K562 (cell line): ENCODE data around the gene COQ8A. TPM values are rescaled to one million over a fixed set of nuclear protein-coding genes. Genes with fewer than 3 reads are reported as not detected.

Source experiments
- ATAC-seq: fragments of 200-7000 bp; cut with Tn5 transposase; 3 replicates; pipeline ENCODE4 v1.9.1; 2020; ENCODE audit warnings: moderate library complexity
- BruUV-seq: library from RNA; stranded (reverse); fragments of 400-500 nt; replicated peaks from 2 replicates; lab custom pipeline; 2021; lab: Mats Ljungman, UMichigan
- CTCF ChIA-PET: fragments of 300-600 bp; formaldehyde crosslinking; extraction: SDS; loops from one replicate; lab custom pipeline; 2021; ENCODE audit warnings: low intra/inter-chr PET ratio; lab: Yijun Ruan, JAX
- POLR2A ChIA-PET: fragments of 300-600, 350-650 bp; sonication (Branson Sonifier 250); formaldehyde crosslinking; extraction: SDS; loops from one replicate; lab custom pipeline; 2021; ENCODE audit warnings: antibody characterized with exemption, inconsistent platforms; lab: Yijun Ruan, JAX
- DNase-seq, 4 experiments: peaks; one replicate each; pipeline versions ENCODE4 v3.0.0 to v3.0.0-alpha.2; 2011 to 2018; ENCODE audit warnings: low spot score in 3 of 4, mixed read lengths in 3 of 4; ENCODE audit errors: extremely low read depth in 1 of 4
- FAIRE-seq: peaks from 2 replicates; lab custom pipeline; 2011; peaks lifted over from hg19 to GRCh38; lab: Jason Lieb, UNC
- H2AFZ ChIP-seq: 2 replicates; pipeline ENCODE4 v1.6.0; 2011; ENCODE audit warnings: low read depth, low read length, control low read depth, inconsistent platforms
- H3K27ac ChIP-seq: fragments of 200-600 bp; 3 replicates; pipeline ENCODE4 v1.8.0; 2011; ENCODE audit warnings: low read depth, mild to moderate bottlenecking, control low read depth, inconsistent platforms, low read length, moderate library complexity, mixed read lengths; ENCODE audit errors: extremely low read depth
- H3K27me3 ChIP-seq, 2 experiments: fragments of 300-600 bp in 1 of 2; 2 replicates in 1 of 2; 3 replicates in 1 of 2; pipeline versions ENCODE4 v1.6.0 to v1.8.0; 2011; ENCODE audit warnings: inconsistent platforms in 2 of 2, low read length in 2 of 2, mild to moderate bottlenecking in 1 of 2, mixed read lengths in 1 of 2, moderate library complexity in 1 of 2; ENCODE audit not compliant: control insufficient read depth in 2 of 2, insufficient read depth in 2 of 2
- H3K36me3 ChIP-seq: fragments of 300-600 bp; 3 replicates; pipeline ENCODE4 v1.8.0; 2011; ENCODE audit warnings: mild to moderate bottlenecking, low read length, inconsistent platforms; ENCODE audit not compliant: control insufficient read depth, insufficient read depth
- H3K4me1 ChIP-seq, 2 experiments: fragments of 200-600 bp in 1 of 2; replicated peaks in 1 of 2; 2 replicates in 1 of 2; 3 replicates in 1 of 2; pipeline versions ENCODE4 v1.5.1 to v1.8.0; 2011; ENCODE audit warnings: inconsistent platforms in 2 of 2, low read length in 2 of 2, mild to moderate bottlenecking in 1 of 2, mixed read lengths in 1 of 2, moderate library complexity in 1 of 2; ENCODE audit not compliant: control insufficient read depth in 2 of 2, insufficient read depth in 2 of 2
- H3K4me2 ChIP-seq: 2 replicates; pipeline ENCODE4 v1.6.1; 2011; ENCODE audit warnings: low read length, control low read depth, inconsistent platforms, mixed read lengths; ENCODE audit not compliant: insufficient read depth
- H3K4me3 ChIP-seq: fragments of 200-600 bp; sonication (generic), shearing (Covaris generic); 2 replicates; pipeline ENCODE4 v1.5.1; 2016; ENCODE audit warnings: control low read depth, inconsistent platforms
- H3K79me2 ChIP-seq: fragments of 200-600 bp; 3 replicates; pipeline ENCODE4 v1.8.0; 2011; ENCODE audit warnings: low read length, inconsistent platforms; ENCODE audit not compliant: control insufficient read depth, insufficient read depth
- H3K9ac ChIP-seq, 2 experiments: 2 replicates each; pipeline versions ENCODE4 v1.6.0 to v1.6.1; 2011; ENCODE audit warnings: low read depth in 2 of 2, low read length in 2 of 2, control low read depth in 1 of 2, inconsistent platforms in 1 of 2, mild to moderate bottlenecking in 1 of 2, mixed read lengths in 1 of 2; ENCODE audit not compliant: insufficient read depth in 1 of 2
- H3K9me1 ChIP-seq: one replicate; pipeline ENCODE4 v1.6.0; 2011; ENCODE audit warnings: inconsistent platforms, mild to moderate bottlenecking, low read length, moderate library complexity; ENCODE audit not compliant: control insufficient read depth, insufficient read depth
- H3K9me3 ChIP-seq: replicated peaks from 2 replicates; pipeline ENCODE4 v1.5.1; 2011; ENCODE audit warnings: low read depth, low read length, inconsistent platforms; ENCODE audit not compliant: control insufficient read depth, insufficient read depth
- H4K20me1 ChIP-seq: replicated peaks from 2 replicates; pipeline ENCODE4 v1.6.1; 2011; ENCODE audit warnings: low read length, inconsistent platforms, mixed read lengths; ENCODE audit not compliant: control insufficient read depth, insufficient read depth
- ATF1 ChIP-seq, 2 experiments: fragments of 450-650 bp in 1 of 2; IDR thresholded peaks; 2 replicates each; pipeline ENCODE4 v1.6.1; 2016; ENCODE audit warnings: missing compliant biosample characterization in 1 of 2, missing genetic modification characterization in 1 of 2
- BHLHE40 ChIP-seq: IDR thresholded peaks from 2 replicates; pipeline ENCODE4 v1.6.1; 2011; ENCODE audit warnings: low read length, improper control_type of control experiment
- HDAC2 ChIP-seq: fragments of 450-650 bp; IDR thresholded peaks from 2 replicates; pipeline ENCODE4 v1.6.1; 2016; ENCODE audit warnings: mild to moderate bottlenecking
- KDM1A ChIP-seq, 2 experiments: fragments of 450-650 bp; IDR thresholded peaks; 2 replicates each; pipeline ENCODE4 v1.6.1; 2016; ENCODE audit warnings: mild to moderate bottlenecking in 2 of 2
- POU5F1 ChIP-seq: fragments of 150-350 bp; IDR thresholded peaks from 2 replicates; pipeline ENCODE4 v1.6.1; 2014; ENCODE audit warnings: borderline replicate concordance, low read length, low read depth, mild to moderate bottlenecking; ENCODE audit not compliant: partially characterized antibody
- PURB ChIP-seq: sonication (generic); formaldehyde crosslinking; IDR thresholded peaks from 2 replicates; pipeline ENCODE4 v1.9.0; 2021; ENCODE audit warnings: low read depth, mild to moderate bottlenecking, missing genetic modification reagents
- ZKSCAN1 ChIP-seq: fragments of 150-350 bp; IDR thresholded peaks from 2 replicates; pipeline ENCODE4 v1.6.1; 2016; ENCODE audit warnings: low read depth, low read length
- WGBS: fragments of 100-300 bp; shearing (Covaris generic); methylation state at CpG from one replicate; pipeline ENCODE4 v1.1.6; 2016; ENCODE audit warnings: low coverage, mixed read lengths; ENCODE audit not compliant: insufficient coverage; ENCODE audit errors: missing lambda C conversion rate; 5-methylcytosine and 5-hydroxymethylcytosine counted together
- in situ Hi-C: fragments of 300-500 bp; cut with MboI; formaldehyde crosslinking; loops from 4 replicates; pipeline ENCODE4 v1.15.0; 2018; ENCODE audit warnings: inconsistent platforms, mixed read lengths
- intact Hi-C: fragments of 100-400 bp; cut with micrococcal nuclease; formaldehyde crosslinking; loops from 2 replicates; pipeline ENCODE4 v1.14.2; 2022
- polyA plus RNA-seq, 8 experiments: library from polyadenylated mRNA; depleted of rRNA in 4 of 8; stranded (reverse) in 5 of 8; unstranded in 3 of 8; fragments of >200 nt; fragmentation: Nextera tagmentation in 2 of 8; fragmentation: Illumina TruSeq in 1 of 8; extraction: Ambion mirVana in 2 of 8; extraction: Trizol in 1 of 8; gene quantifications; 2 replicates each; pipeline versions ENCODE4 v1.2.1 to v1.2.3, GENCODE V29; 2011 to 2014; ENCODE audit warnings: inconsistent platforms in 1 of 8, missing spikeins in 1 of 8
- total RNA-seq, 7 experiments: library from RNA; depleted of rRNA in 6 of 7; stranded (reverse); fragments of >200 nt in 6 of 7; fragmentation: Illumina TruSeq in 2 of 7; extraction: Trizol in 2 of 7; gene quantifications; 2 replicates each; pipeline versions ENCODE4 v1.2.1 to v1.2.3, GENCODE V29; 2011 to 2021; ENCODE audit warnings: low replicate concordance in 1 of 7
- TF ChIP-seq, protein P1 (sequence below): sonication (generic); formaldehyde crosslinking; IDR thresholded peaks from 2 replicates; pipeline ENCODE4 v1.9.0; 2022; ENCODE audit warnings: mild to moderate bottlenecking, missing genetic modification reagents
- TF ChIP-seq, protein P2 (sequence below): sonication (generic); formaldehyde crosslinking; IDR thresholded peaks from 2 replicates; pipeline ENCODE4 v1.5.0; 2020; ENCODE audit warnings: missing genetic modification reagents

Gene COQ8A
- total and polyA plus RNA-seq, 9 of the 15 experiments (the other 6 are each of a cell fraction or from before 2014, with no cell fraction given), result 2.6 to 54.3 (median 32.4) TPM

DNA sequence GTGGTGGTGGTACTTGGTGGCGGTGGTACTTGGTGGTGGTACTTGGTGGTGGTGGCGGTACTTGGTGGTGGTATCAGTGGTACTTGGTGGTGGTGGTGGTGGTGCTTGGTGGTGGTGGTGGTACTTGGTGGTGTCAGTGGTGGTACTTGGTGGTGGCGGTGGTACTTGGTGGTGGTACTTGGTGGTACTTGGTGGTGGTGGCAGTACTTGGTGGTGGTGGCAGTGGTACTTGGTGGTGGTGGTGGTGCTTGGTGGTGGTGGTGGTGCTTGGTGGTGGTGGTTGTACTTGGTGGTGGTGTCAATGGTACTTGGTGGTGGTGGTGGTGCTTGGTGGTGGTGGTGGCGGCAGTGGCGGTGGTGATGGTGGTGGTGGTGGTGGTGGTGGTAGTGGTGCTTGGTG, 20.2 kb downstream of the COQ8A start:
- no peak for DNase-seq
- 0 out of 2 replicates have a peak, but pooled peaks have one; percentile 16 for TF ChIP-seq ZKSCAN1
- no peak for TF ChIP-seq HDAC2
- Histone ChIP-seq H3K9me1 (no peaks in the 10 kb centered on the region), H3K27ac (no peak overlapping the region), H3K9me3 (0 out of 2 replicates have a peak, but pooled peaks cover 4% of the 10 kb centered on the region), H3K36me3 (peaks cover 3% of the 10 kb centered on the region; the same call in 1 of the 3 replicates), H4K20me1 (no peaks in the 10 kb centered on the region), H3K4me3 (no peak overlapping the region), H3K79me2 (peaks cover 21% of the 10 kb centered on the region), H3K9ac (no peak overlapping the region), H3K27me3 (no peaks in the 10 kb centered on the region), H3K4me2 (no peak overlapping the region), H3K4me1 (peaks cover 0 to 25% of the 10 kb centered on the region in 2 experiments; a peak in 3 of 5 replicates), H2AFZ (no peak overlapping the region)
- in situ Hi-C loops, result no loop called here
- FAIRE-seq, result no peak
- no peak for ATAC-seq
- intact Hi-C loops, result no loop called here
- POLR2A ChIA-PET, result no interaction called here
- WGBS, result 70% methylated on average over 3 of the region's 5 CpGs
- CTCF ChIA-PET, result no interaction called here
- BruUV-seq, result no TSS peak

DNA sequence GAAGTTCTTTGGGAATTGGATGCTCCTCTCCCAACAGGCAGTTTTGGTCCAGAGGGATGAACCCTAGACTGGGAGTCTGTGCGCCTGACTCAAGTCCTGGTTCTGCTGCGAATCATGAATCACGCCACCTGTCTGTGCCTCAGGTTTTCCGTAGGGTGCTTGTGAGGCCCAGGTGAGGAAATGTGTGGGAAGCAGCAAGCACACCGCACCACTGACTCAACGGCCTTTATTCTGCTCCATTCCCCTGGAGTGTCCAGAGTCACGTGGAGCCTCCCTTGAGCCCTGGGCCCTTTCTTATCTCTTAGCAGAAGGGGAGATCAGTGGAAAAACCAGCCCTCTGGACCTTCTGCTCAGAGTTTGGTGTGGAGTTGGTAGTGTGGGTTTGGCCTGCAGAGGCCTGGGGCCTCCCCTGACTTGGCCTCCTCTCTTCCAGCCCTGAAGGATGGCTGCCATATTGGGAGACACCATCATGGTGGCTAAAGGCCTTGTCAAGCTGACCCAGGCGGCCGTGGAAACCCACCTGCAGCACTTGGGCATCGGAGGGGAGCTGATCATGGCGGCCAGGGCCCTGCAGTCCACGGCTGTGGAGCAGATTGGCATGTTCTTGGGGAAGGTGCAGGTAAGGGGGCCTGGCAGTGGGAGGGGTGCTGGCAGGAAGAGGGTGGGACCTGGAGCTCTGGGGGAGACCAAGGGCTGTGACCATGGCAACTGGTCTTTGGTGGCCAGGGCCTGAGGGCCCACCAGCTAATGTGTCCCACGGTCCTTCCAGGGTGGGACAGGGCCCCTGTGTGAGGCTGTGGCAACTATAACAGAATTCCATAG, 21.1 kb downstream of the COQ8A start:
- H3K4me1 ChIP-seq, result peaks cover 0 to 25% of the 10 kb centered on the region in 2 experiments; a peak in 3 of 5 replicates
- H2AFZ ChIP-seq, result no peak overlapping the region
- H3K27me3 ChIP-seq, result no peaks in the 10 kb centered on the region
- CTCF ChIA-PET, result no interaction called here
- peaks cover 21% of the 10 kb centered on the region for H3K79me2 ChIP-seq
- no peak for ATAC-seq
- no peak overlapping the region for H3K4me2 ChIP-seq
- peak overlapping the region in 1 of 2 experiments; percentile 40; a peak in 1 of 4 replicates for H3K9ac ChIP-seq
- H3K9me3 ChIP-seq, result 0 out of 2 replicates have a peak, but pooled peaks cover 4% of the 10 kb centered on the region
- POLR2A ChIA-PET, result interaction anchor here (0.6 to 1.6 kb wide), 3 partner anchors 13 to 340 kb away, joined by 3 to 6 read pairs (median 3); no protein-coding TSS in a partner anchor
- BruUV-seq, result no TSS peak
- H3K9me1 ChIP-seq, result no peaks in the 10 kb centered on the region
- no peak overlapping the region for H3K27ac ChIP-seq
- no peak for FAIRE-seq
- in situ Hi-C loops (no loop called here), intact Hi-C loops (no loop called here)
- H3K4me3 ChIP-seq, result no peak overlapping the region
- no peaks in the 10 kb centered on the region for H4K20me1 ChIP-seq
- DNase-seq, result peak in 1 of 4 experiments; percentile 42
- WGBS, result 71% methylated on average over 12 of the region's 13 CpGs
- peaks cover 5% of the 10 kb centered on the region; the same call in 1 of the 3 replicates for H3K36me3 ChIP-seq
- TF ChIP-seq PURB (no peak), ATF1 (CRISPR knock-in tag; IDR thresholded peaks at IDR 0.05) (no peak), ATF1 (tag; IDR thresholded peaks at IDR 0.05) (no peak), BHLHE40 (no peak; the same call in 1 of the 2 replicates), POU5F1 (no peak), KDM1A (IDR thresholded peaks at IDR 0.05) (no peak)
- TF ChIP-seq, protein P1, sequence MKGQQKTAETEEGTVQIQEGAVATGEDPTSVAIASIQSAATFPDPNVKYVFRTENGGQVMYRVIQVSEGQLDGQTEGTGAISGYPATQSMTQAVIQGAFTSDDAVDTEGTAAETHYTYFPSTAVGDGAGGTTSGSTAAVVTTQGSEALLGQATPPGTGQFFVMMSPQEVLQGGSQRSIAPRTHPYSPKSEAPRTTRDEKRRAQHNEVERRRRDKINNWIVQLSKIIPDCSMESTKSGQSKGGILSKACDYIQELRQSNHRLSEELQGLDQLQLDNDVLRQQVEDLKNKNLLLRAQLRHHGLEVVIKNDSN (CRISPR knock-in tag), result peak; percentile 71
- TF ChIP-seq, protein P2, sequence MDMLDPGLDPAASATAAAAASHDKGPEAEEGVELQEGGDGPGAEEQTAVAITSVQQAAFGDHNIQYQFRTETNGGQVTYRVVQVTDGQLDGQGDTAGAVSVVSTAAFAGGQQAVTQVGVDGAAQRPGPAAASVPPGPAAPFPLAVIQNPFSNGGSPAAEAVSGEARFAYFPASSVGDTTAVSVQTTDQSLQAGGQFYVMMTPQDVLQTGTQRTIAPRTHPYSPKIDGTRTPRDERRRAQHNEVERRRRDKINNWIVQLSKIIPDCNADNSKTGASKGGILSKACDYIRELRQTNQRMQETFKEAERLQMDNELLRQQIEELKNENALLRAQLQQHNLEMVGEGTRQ (CRISPR knock-in tag), result peak; percentile 61
